ENCODE data around the gene TLR7. TPM values are rescaled to one million over a fixed set of nuclear protein-coding genes. Genes with fewer than 3 reads are reported as not detected.

The TLR7 gene
- total RNA-seq, 1 experiment from 2014 or later: 0.11 TPM

GRCh38 chrX:12843061-12843667 is 23.7 kb upstream of the TLR7 start:
- ChIA-PET POLR2A (ENCODE audit: low non-redundant PET) (no interaction called here), CTCF (no interaction called here)
- no peak for DNase-seq (ENCODE audit: low spot score)
- H3K36me3 ChIP-seq (ENCODE audit: insufficient read depth, low read length, poor library complexity, severe bottlenecking): no peaks in the 10 kb centered on the region
- H3K4me3 ChIP-seq (ENCODE audit: low read depth, low read length, poor library complexity, severe bottlenecking): no peak overlapping the region
- H3K27ac ChIP-seq (ENCODE audit: low read depth, low read length, poor library complexity, severe bottlenecking): no peak overlapping the region
- BruUV-seq (replicated peaks): no TSS peak
- intact Hi-C loops (cut with micrococcal nuclease; ENCODE audit: unreplicated experiment): no loop called here
- TF ChIP-seq EZH2 (IDR thresholded peaks at IDR 0.05; ENCODE audit: borderline replicate concordance, low read depth, low read length, poor library complexity, severe bottlenecking): no peak
- TF ChIP-seq, protein P1, sequence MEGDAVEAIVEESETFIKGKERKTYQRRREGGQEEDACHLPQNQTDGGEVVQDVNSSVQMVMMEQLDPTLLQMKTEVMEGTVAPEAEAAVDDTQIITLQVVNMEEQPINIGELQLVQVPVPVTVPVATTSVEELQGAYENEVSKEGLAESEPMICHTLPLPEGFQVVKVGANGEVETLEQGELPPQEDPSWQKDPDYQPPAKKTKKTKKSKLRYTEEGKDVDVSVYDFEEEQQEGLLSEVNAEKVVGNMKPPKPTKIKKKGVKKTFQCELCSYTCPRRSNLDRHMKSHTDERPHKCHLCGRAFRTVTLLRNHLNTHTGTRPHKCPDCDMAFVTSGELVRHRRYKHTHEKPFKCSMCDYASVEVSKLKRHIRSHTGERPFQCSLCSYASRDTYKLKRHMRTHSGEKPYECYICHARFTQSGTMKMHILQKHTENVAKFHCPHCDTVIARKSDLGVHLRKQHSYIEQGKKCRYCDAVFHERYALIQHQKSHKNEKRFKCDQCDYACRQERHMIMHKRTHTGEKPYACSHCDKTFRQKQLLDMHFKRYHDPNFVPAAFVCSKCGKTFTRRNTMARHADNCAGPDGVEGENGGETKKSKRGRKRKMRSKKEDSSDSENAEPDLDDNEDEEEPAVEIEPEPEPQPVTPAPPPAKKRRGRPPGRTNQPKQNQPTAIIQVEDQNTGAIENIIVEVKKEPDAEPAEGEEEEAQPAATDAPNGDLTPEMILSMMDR (conservative IDR thresholded peaks at IDR 0.05; ENCODE audit: low read depth, low read length): no peak
- H3K27me3 ChIP-seq (replicated peaks; ENCODE audit: insufficient read depth, low read depth, low read length, poor library complexity): peaks cover 3% of the 10 kb centered on the region
- no peaks in the 10 kb centered on the region for H3K9me3 ChIP-seq (ENCODE audit: low read depth, low read length, poor library complexity, severe bottlenecking)
- H3K4me1 ChIP-seq (ENCODE audit: insufficient read depth, low read length, poor library complexity, severe bottlenecking): no peaks in the 10 kb centered on the region

GRCh38 chrX:12843668-12844279 is 23.1 kb upstream of the TLR7 start:
- intact Hi-C loops (cut with micrococcal nuclease; ENCODE audit: unreplicated experiment): no loop called here
- CTCF ChIA-PET: no interaction called here

GRCh38 chrX:12844319-12844718 is 22.6 kb upstream of the TLR7 start:
- POLR2A ChIA-PET (ENCODE audit: low non-redundant PET): no interaction called here
- TF ChIP-seq EZH2 (IDR thresholded peaks at IDR 0.05; ENCODE audit: borderline replicate concordance, low read depth, low read length, poor library complexity, severe bottlenecking): no peak
- TF ChIP-seq, protein P1 (conservative IDR thresholded peaks at IDR 0.05; ENCODE audit: low read depth, low read length): no peak

More at GRCh38 chrX:12843668-12844279, 23.1 kb upstream of the TLR7 start:
- Histone ChIP-seq H3K4me3 (ENCODE audit: low read depth, low read length, poor library complexity, severe bottlenecking) (no peak overlapping the region), H3K36me3 (ENCODE audit: insufficient read depth, low read length, poor library complexity, severe bottlenecking) (no peaks in the 10 kb centered on the region), H3K4me1 (ENCODE audit: insufficient read depth, low read length, poor library complexity, severe bottlenecking) (no peaks in the 10 kb centered on the region), H3K27ac (ENCODE audit: low read depth, low read length, poor library complexity, severe bottlenecking) (no peak overlapping the region), H3K9me3 (ENCODE audit: low read depth, low read length, poor library complexity, severe bottlenecking) (no peaks in the 10 kb centered on the region), H3K27me3 (replicated peaks; ENCODE audit: insufficient read depth, low read depth, low read length, poor library complexity) (peaks cover 3% of the 10 kb centered on the region)
- TF ChIP-seq, protein P1 (conservative IDR thresholded peaks at IDR 0.05; ENCODE audit: low read depth, low read length): no peak
- TF ChIP-seq EZH2 (IDR thresholded peaks at IDR 0.05; ENCODE audit: borderline replicate concordance, low read depth, low read length, poor library complexity, severe bottlenecking): no peak
- no TSS peak for BruUV-seq (replicated peaks)
- DNase-seq (ENCODE audit: low spot score): no peak
- POLR2A ChIA-PET (ENCODE audit: low non-redundant PET): no interaction called here

More at GRCh38 chrX:12844319-12844718, 22.6 kb upstream of the TLR7 start:
- no peak overlapping the region for H3K4me3 ChIP-seq (ENCODE audit: low read depth, low read length, poor library complexity, severe bottlenecking)
- DNase-seq (ENCODE audit: low spot score): no peak
- no peak overlapping the region for H3K27ac ChIP-seq (ENCODE audit: low read depth, low read length, poor library complexity, severe bottlenecking)
- intact Hi-C loops (cut with micrococcal nuclease; ENCODE audit: unreplicated experiment): no loop called here
- CTCF ChIA-PET: no interaction called here
- no peaks in the 10 kb centered on the region for H3K4me1 ChIP-seq (ENCODE audit: insufficient read depth, low read length, poor library complexity, severe bottlenecking)
- no peaks in the 10 kb centered on the region for H3K36me3 ChIP-seq (ENCODE audit: insufficient read depth, low read length, poor library complexity, severe bottlenecking)
- peaks cover 3% of the 10 kb centered on the region for H3K27me3 ChIP-seq (replicated peaks; ENCODE audit: insufficient read depth, low read depth, low read length, poor library complexity)
- H3K9me3 ChIP-seq (ENCODE audit: low read depth, low read length, poor library complexity, severe bottlenecking): no peaks in the 10 kb centered on the region
- BruUV-seq (replicated peaks): no TSS peak
